IPS-NIHi7 (cell line): ENCODE data around the gene SLC4A8.
"Not testable (repeated sequence)": the region's sequence is repeated elsewhere in the genome, so short reads cannot be mapped to it uniquely, and the experiment has no call there.

ENCODE experiments used
- DNase-seq: peaks from one replicate; pipeline ENCODE4 v3.0.0; 2012; ENCODE audit warnings: mixed read lengths; ENCODE audit errors: extremely low spot score

SLC4A8 gene

DNA sequence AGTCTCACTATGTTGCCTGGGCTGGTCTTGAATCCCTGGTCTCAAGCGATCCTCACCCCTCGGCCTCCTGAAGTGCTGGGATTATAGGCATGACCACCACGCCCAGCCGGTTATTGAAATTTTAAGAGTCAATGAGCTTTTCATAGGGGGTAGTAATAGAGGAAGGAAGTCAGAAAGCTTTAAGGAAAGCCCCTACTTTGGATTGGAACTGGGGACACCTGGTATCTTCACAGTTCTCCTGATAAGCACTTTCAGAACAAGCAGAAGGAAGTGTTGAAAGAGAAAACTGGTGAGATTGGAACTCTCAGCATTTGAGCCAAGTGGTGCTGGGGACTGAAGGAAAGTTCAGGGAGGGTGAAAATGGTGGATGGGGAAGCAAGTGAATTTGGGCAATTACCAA, 5.1 kb downstream of the SLC4A8 start:
- DNase-seq = no peak

- DNase-seq = no peak
Measured at GRCh38 chr12:51430196-51430895, 5.7 kb downstream of the SLC4A8 start.

- DNase-seq = no peak
Measured at GRCh38 chr12:51432921-51433320, 8.3 kb downstream of the SLC4A8 start.

GRCh38 chr12:51434305-51434704, 9.7 kb downstream of the SLC4A8 start:
- DNase-seq = no peak

DNA sequence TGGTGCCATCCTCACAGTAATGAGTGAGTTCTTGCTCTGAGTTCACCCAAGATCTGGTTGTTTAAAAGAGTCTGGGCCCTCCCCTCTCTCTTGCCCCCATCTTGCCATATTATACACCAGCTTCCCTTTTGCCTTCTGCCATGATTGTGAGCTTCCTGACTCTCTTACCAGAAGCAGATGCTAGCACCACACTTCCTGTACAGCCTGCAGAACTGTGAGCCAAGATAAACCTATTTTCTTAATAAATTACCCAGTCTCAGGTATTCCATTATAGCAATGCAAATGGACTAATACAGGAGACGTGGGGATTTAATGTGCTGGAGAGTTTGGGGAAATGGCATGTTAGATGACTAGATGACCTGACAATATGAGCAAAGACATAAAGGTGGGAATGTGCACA, 12.8 kb downstream of the SLC4A8 start:
- no peak for DNase-seq

DNA sequence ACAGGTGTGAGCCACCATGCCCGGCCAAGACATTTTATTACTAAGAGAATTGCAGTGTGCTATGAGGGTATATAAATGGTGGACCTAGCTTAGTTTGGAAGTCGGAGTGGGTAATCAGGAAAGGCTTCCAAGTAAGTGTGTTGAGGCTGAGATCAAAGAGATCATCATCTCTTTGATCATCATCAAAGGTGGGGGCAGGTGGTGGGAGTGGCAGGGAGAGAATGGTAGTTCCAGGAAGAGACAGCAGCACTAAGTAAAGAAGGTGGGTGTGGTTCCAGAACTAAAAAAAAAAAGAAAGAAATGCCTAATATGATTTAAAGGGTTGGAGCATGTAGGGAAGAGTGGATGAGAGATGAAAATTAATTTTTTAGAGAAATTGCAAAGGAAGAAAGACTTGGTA, 14.7 kb downstream of the SLC4A8 start:
- no peak for DNase-seq

DNA sequence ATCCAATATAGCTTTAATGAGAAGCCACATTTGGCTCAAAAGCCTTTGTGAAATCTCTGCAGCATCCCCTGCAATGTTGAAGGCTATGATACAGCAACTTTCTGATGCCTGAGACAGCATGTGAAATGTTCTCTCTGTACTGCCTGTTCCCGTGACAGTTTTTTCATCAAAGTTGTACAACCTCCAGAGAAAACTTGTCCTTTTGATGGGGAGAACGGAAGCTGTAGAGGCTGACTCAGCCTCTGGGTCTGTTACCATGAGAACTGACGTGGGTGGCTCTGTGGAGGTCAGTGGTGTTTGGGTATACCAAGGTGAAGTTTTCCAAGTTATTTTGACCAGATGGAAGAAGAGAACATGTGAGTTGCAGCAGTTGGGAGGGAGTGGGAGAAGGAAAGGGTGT, 17.0 kb downstream of the SLC4A8 start:
- DNase-seq = no peak

DNA sequence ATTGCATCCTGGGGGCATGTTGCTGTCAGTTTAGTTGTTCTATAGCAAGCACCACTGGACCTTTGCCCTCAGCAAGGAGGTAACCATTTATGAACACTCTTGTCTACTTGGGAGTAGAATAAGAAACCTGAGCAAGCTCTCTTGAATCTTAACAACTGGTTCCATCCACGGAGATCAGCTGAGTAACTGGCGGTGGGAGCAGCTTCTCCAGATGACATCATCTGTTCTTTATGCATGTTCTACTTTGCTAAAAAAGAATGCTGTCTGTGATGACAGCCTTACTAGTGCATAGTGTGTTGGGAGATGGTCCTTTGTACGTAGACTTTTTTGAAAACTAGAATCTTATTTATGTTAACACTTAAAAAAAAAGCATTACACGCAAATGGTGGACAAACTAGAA, 17.7 kb downstream of the SLC4A8 start:
- no peak for DNase-seq

GRCh38 chr12:51443573-51443972, 18.9 kb downstream of the SLC4A8 start:
- DNase-seq = no peak

DNA sequence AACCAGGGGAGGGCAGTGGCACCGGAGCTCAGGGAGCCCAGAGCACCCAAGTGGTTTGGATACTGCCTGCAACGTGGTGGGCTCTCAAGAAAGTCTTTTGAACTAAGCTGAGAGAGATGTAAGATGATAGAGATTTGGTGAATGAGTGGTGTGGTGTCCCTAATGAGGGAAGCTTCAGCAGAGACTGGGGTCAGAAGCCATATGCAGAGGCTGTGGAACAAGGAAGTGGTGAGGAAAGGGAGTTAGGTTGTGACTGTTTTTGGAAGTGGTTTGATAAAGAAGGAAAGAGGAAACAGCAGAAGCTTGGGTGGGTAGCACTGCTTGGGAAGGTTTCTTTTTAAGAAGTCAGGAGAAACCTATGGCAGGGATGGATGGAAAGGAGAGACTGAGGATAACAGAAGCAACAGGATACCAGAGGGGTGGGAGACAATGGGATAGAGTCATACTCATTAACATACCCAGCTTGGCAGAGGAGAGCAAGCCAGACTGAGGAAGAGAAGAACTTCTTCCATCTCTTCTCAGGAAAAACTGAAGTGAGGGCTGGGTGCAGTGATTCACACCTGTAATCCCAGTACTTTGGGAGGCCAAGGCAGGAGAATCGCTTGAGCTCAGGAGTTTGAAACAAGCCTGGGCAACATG, 24.1 kb downstream of the SLC4A8 start:
- DNase-seq = no peak

- no peak for DNase-seq
Measured at GRCh38 chr12:51449580-51450246, 25.1 kb downstream of the SLC4A8 start.

DNA sequence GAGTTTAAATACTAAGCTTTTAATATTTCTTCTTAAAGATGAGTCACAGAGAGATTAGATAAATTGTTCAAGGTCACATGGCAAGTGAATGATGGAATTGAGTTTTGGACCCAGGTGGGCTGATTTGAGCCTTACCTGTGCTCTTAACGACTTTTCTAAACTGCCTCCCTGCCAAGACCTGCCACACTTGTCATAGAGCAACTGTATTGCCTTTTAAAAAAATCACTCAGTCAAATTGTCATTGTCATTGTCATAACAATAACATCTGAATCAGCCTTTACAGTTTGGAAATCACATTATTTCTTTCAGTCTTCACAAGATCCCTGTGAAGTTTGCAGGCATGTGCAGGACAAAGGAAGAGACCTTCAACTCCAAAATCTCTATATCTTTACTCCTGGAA, 25.7 kb downstream of the SLC4A8 start:
- no peak for DNase-seq

DNA sequence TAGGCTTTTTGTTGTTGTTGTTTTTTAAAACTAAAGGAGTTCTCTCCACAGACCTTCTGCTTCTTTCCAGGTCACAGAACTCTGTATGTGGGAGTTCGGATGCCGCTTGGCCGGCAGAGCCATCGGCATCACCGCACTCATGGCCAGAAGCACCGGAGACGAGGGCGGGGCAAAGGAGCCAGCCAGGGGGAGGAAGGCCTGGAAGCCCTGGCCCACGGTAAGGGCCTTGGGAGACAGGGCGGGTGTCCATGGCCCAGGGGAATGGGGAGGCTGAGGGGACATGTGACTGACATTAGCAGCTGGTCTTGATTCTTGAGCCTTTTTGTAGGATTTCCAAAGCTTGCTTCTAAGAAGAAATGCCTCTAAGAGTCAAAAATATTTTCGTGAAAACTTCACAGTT, 26.2 kb downstream of the SLC4A8 start:
- peak; percentile 18 for DNase-seq

GRCh38 chr12:51454016-51454415, 29.4 kb downstream of the SLC4A8 start:
- not testable (repeated sequence) for DNase-seq

DNA sequence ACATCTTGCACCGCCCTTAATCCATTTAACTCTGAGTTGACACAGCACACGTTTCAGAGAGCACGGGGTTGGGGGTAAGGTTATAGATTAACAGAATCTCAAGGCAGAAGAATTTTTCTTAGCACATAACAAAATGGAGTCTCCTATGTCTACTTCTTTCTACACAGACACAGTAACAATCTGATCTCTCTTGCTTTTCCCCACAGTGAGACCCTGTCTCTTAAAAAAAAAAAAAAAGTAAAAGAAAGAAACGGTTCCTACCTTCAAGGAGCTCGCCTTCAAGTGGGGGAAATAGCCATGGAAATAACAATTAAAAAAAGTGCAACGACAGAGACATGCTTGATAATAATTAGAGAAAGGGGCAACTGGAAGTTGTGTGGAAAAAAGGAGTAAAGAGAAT, 30.4 kb downstream of the SLC4A8 start:
- DNase-seq = not testable (repeated sequence)

GRCh38 chr12:51458635-51459034, 34.0 kb downstream of the SLC4A8 start:
- DNase-seq = no peak

GRCh38 chr12:51460519-51460918, 35.9 kb downstream of the SLC4A8 start:
- DNase-seq = no peak

DNA sequence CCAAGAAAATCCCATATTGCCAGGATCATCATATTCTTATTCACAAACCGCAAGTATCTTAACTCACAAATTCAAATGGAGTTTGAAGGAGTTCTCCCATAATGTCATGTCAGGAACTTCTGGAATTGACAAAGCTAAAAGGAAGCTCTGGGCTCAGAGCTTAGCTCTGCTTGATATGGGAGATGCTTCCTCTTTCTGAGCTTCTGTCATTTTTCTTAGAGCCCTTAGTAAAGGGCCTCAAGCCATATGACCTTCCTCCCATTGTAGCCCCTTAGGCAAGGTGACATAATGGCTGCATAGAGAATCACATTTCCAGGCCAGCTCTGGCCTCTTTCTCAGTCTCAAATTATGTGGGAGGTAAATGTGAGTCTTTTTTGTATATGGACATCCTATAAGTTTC, 40.9 kb downstream of the SLC4A8 start:
- no peak for DNase-seq

DNA sequence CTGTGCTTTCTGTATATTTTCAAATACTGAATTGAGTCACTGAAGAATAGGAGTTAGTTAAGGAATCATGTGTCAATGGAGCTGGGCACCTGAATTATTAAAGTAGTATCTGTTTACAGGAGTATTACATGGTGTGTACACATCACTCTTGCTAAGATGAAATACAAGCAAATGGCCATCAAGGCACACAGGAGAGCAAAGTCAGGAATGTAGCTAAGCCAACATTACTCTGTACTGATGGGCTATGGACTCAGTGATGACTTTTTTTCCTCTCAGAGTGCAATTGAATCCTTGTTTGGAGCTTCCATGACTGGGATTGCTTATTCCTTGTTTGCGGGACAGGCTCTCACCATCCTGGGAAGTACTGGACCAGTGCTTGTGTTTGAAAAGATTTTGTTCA, 45.5 kb downstream of the SLC4A8 start:
- DNase-seq = no peak

DNA sequence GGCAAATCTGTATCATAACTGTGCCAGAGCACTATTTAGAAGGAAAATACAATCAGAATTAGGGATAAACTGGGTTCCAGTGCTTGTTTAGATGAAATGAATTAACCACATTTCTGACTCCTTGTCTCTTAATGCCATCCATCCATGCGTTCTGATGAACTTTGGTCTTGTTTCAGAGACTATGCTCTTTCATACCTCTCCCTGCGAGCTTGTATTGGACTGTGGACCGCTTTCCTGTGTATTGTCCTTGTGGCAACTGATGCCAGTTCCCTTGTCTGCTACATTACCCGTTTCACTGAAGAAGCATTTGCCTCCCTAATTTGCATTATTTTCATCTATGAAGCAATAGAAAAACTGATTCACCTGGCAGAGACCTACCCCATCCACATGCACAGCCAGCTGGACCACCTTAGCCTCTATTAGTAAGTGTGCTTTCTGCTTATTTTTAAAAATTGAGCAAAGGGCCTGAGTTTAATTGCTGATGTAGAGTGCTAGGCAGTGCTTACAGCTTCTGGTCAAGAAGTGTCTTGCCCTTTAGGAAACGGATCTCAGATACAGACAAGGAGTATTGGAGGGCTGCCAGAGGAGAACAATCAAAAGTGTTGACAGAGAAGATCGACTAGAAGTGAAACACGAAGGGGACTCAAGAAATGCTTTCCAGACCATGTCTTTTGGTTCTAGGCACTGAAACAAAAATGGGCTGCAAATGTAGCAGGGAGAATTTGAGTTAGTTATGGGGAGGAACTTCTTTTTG, 46.7 kb downstream of the SLC4A8 start:
- no peak for DNase-seq

DNA sequence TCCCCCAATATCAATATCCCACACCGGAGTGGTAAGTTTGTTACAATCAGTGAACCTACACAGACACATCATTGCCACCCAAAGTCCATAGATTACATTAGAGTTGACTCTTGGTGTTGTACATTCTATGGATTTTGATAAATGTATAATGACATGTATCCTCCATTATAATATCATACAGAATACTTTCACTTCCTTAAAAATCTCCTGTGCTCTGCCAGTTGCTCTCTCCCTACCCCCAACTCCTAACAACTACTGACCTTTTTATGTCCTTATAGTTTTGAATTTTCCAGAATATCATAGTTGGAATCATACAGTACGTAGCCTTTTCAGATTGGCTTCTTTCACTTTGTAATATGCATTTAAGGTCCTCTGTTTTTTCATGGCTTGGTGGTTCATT, 48.4 kb downstream of the SLC4A8 start:
- no peak for DNase-seq

GRCh38 chr12:51473947-51474346, 49.3 kb downstream of the SLC4A8 start:
- DNase-seq = no peak
